Osteoblast (primary cell): ENCODE results near the gene MC1R. TPM values are rescaled to one million over a fixed set of nuclear protein-coding genes. Genes with fewer than 3 reads are reported as not detected.
A peak's percentile ranks its signal among the peaks of the same experiment; 100 is the strongest.

Experiments
- DNase-seq: peaks from one replicate; pipeline ENCODE4 v3.0.0; 2011; ENCODE audit warnings: low spot score, mixed read lengths; ENCODE audit not compliant: insufficient read length; ENCODE audit errors: missing footprints
- H2AFZ ChIP-seq: 2 replicates; pipeline ENCODE4 v1.6.0; 2011; ENCODE audit warnings: mild to moderate bottlenecking, low read length
- H3K27ac ChIP-seq: 2 replicates; pipeline ENCODE4 v1.5.1; 2011; ENCODE audit warnings: mild to moderate bottlenecking, low read depth, low read length, moderate library complexity
- H3K27me3 ChIP-seq: 2 replicates; pipeline ENCODE4 v1.6.0; 2012; ENCODE audit warnings: mild to moderate bottlenecking, control low read depth, inconsistent platforms, low read length, moderate library complexity; ENCODE audit not compliant: insufficient read depth
- H3K36me3 ChIP-seq: 2 replicates; pipeline ENCODE4 v1.5.1; 2011; ENCODE audit warnings: mild to moderate bottlenecking, low read length, control low read depth, moderate library complexity; ENCODE audit not compliant: insufficient read depth
- H3K4me1 ChIP-seq: 2 replicates; pipeline ENCODE4 v1.5.1; 2011; ENCODE audit warnings: mild to moderate bottlenecking, low read length, control low read depth, moderate library complexity; ENCODE audit not compliant: insufficient read depth
- H3K4me2 ChIP-seq: 2 replicates; pipeline ENCODE4 v1.6.0; 2011; ENCODE audit warnings: mild to moderate bottlenecking, low read length; ENCODE audit not compliant: insufficient read depth
- H3K4me3 ChIP-seq: fragments of 200-600 bp; sonication (generic); 3 replicates; pipeline ENCODE4 v1.5.1; 2012; ENCODE audit warnings: mild to moderate bottlenecking, low read length, inconsistent platforms; ENCODE audit not compliant: insufficient read depth
- H3K79me2 ChIP-seq: 2 replicates; pipeline ENCODE4 v1.6.0; 2012; ENCODE audit warnings: mild to moderate bottlenecking, low read length, control low read depth, inconsistent platforms; ENCODE audit not compliant: insufficient read depth
- H3K9me3 ChIP-seq: 2 replicates; pipeline ENCODE4 v1.5.1; 2011; ENCODE audit warnings: low read depth, low read length, control low read depth
- H4K20me1 ChIP-seq: 2 replicates; pipeline ENCODE4 v1.6.0; 2012; ENCODE audit warnings: mild to moderate bottlenecking, low read length, control low read depth; ENCODE audit not compliant: insufficient read depth
- CTCF ChIP-seq: IDR thresholded peaks from 2 replicates; pipeline ENCODE4 v1.5.1; 2011; ENCODE audit warnings: mild to moderate bottlenecking, low read depth, low read length, moderate library complexity; ENCODE audit errors: extremely low read depth
- total RNA-seq: library from RNA; depleted of rRNA; stranded (reverse); fragments of >200 nt; gene quantifications from 2 replicates; pipeline ENCODE4 v1.2.3, GENCODE V29; 2012

The MC1R gene
- total RNA-seq, 1 donor: 5.1 TPM

- H2AFZ ChIP-seq: no peak overlapping the region
- no peak for TF ChIP-seq CTCF
- no peak overlapping the region for H3K27ac ChIP-seq
Measured at GRCh38 chr16:89956505-89957215, 38.0 kb downstream of the MC1R start.

DNA sequence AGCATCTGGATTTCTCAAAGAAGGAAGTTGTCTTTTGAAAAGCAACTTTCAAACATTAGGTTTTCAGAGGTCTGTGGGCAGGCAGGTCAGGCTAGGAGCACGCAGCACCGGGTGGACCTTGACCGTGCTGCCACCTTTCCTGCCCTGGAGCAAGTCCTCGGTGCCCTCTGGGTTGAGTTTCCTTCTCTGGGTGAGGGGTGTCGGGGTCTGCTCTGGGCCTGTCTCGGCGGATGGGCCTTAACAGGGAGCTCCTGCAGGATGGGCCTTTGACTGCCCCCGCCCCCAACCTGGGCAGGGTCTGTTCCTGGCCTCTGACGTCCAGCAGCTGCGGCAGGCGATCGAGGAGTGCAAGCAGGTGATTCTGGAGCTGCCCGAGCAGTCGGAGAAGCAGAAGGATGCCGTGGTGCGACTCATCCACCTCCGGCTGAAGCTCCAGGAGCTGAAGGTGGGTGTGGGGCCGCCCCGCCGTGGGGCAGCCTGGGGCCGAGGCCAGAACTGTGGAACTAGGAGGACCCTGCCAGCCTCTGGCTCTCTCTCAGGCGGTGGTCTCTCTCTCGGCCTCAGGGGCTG is 38.6 kb downstream of the MC1R start:
- H4K20me1 ChIP-seq: peaks cover 17% of the 10 kb centered on the region
- H3K36me3 ChIP-seq: peaks cover 15% of the 10 kb centered on the region
- DNase-seq: no peak
- H3K4me1 ChIP-seq: no peaks in the 10 kb centered on the region
- no peak overlapping the region for H3K4me2 ChIP-seq
- no peak overlapping the region for H3K4me3 ChIP-seq
- H3K27me3 ChIP-seq: no peaks in the 10 kb centered on the region
- peaks cover 27% of the 10 kb centered on the region for H3K79me2 ChIP-seq
- H2AFZ ChIP-seq: no peak overlapping the region
- no peak for TF ChIP-seq CTCF
- H3K9me3 ChIP-seq: no peaks in the 10 kb centered on the region
- no peak overlapping the region for H3K27ac ChIP-seq

More at GRCh38 chr16:89956505-89957215, 38.0 kb downstream of the MC1R start:
- Histone ChIP-seq H3K27me3 (no peaks in the 10 kb centered on the region), H3K9me3 (no peaks in the 10 kb centered on the region), H3K79me2 (peaks cover 29% of the 10 kb centered on the region), H3K4me3 (no peak overlapping the region), H3K4me1 (no peaks in the 10 kb centered on the region), H3K4me2 (no peak overlapping the region), H4K20me1 (peaks cover 17% of the 10 kb centered on the region), H3K36me3 (peaks cover 15% of the 10 kb centered on the region)
- peak; percentile 58 for DNase-seq

- peaks cover 15% of the 10 kb centered on the region for H3K36me3 ChIP-seq
- TF ChIP-seq CTCF: no peak
Measured at GRCh38 chr16:89958068-89958467, 39.4 kb downstream of the MC1R start.

GRCh38 chr16:89958596-89958995 is 39.9 kb downstream of the MC1R start:
- no peak overlapping the region for H3K27ac ChIP-seq
- H3K9me3 ChIP-seq: no peaks in the 10 kb centered on the region
- no peak overlapping the region for H2AFZ ChIP-seq
- no peaks in the 10 kb centered on the region for H3K27me3 ChIP-seq
- H4K20me1 ChIP-seq: peaks cover 12% of the 10 kb centered on the region
- H3K4me1 ChIP-seq: no peaks in the 10 kb centered on the region
- peaks cover 14% of the 10 kb centered on the region for H3K79me2 ChIP-seq
- no peak for TF ChIP-seq CTCF
- H3K36me3 ChIP-seq: peaks cover 15% of the 10 kb centered on the region
- no peak overlapping the region for H3K4me2 ChIP-seq
- DNase-seq: no peak
- H3K4me3 ChIP-seq: no peak overlapping the region

More at GRCh38 chr16:89958068-89958467, 39.4 kb downstream of the MC1R start:
- peaks cover 19% of the 10 kb centered on the region for H3K79me2 ChIP-seq
- no peaks in the 10 kb centered on the region for H3K4me1 ChIP-seq
- H3K27me3 ChIP-seq: no peaks in the 10 kb centered on the region
- no peaks in the 10 kb centered on the region for H3K9me3 ChIP-seq
- H4K20me1 ChIP-seq: peaks cover 16% of the 10 kb centered on the region
- no peak overlapping the region for H3K4me3 ChIP-seq
- peak; percentile 95 for DNase-seq
- H2AFZ ChIP-seq: no peak overlapping the region
- H3K27ac ChIP-seq: no peak overlapping the region
- H3K4me2 ChIP-seq: no peak overlapping the region
